ENCODE results near the gene GMPPA. TPM values are rescaled to one million over a fixed set of nuclear protein-coding genes. Genes with fewer than 3 reads are reported as not detected.

Gene GMPPA
- total and polyA plus RNA-seq, 9 of the 15 experiments (the other 6 are each of a cell fraction or from before 2014, with no cell fraction given), result 7.0 to 101 (median 66.7) TPM

- TF ChIP-seq REST (IDR thresholded peaks at IDR 0.05; ENCODE audit: borderline replicate concordance) (peak; percentile 36; the same call in 1 of the 2 replicates), REST (CRISPR knock-in tag; IDR thresholded peaks at IDR 0.05; ENCODE audit: low read depth) (no peak), TAL1 (IDR thresholded peaks at IDR 0.05) (peak; percentile 93), ATF2 (CRISPR knock-in tag; IDR thresholded peaks at IDR 0.05) (no peak), POLR2B (IDR thresholded peaks at IDR 0.05; ENCODE audit: low read depth, partially characterized antibody) (no peak), CREB3 (tag; conservative IDR thresholded peaks at IDR 0.05; ENCODE audit: low read depth) (no peak), ETS2 (tag; IDR thresholded peaks at IDR 0.05; ENCODE audit: borderline replicate concordance, poor library complexity, severe bottlenecking) (no peak), ZFP36 (IDR thresholded peaks at IDR 0.05; ENCODE audit: low read depth, low read length, partially characterized antibody) (peak; percentile 8), ZBED1 (IDR thresholded peaks at IDR 0.05) (no peak), ATF1 (CRISPR knock-in tag; IDR thresholded peaks at IDR 0.05) (no peak), ATF1 (tag; IDR thresholded peaks at IDR 0.05) (peak; percentile 86), ERF (CRISPR knock-in tag; IDR thresholded peaks at IDR 0.05) (peak; percentile 57; the same call in 1 of the 2 replicates), PBX2 (CRISPR knock-in tag; IDR thresholded peaks at IDR 0.05; ENCODE audit: low read depth) (0 out of 2 replicates have a peak, but pooled peaks have one; percentile 28), PBX2 (tag; conservative IDR thresholded peaks at IDR 0.05; ENCODE audit: low read depth) (peak; percentile 82), POLR3A (IDR thresholded peaks at IDR 0.05; ENCODE audit: borderline replicate concordance, extremely low read depth, insufficient read depth, insufficient read length) (no peak)
Observed at GRCh38 chr2:219514196-219514761, 15.6 kb downstream of the GMPPA start, which contains the start of gene ASIC4 (continued).

Data from K562 (cell line).